Measurements from ENCODE around the gene SPATA32.

The SPATA32 gene

DNA sequence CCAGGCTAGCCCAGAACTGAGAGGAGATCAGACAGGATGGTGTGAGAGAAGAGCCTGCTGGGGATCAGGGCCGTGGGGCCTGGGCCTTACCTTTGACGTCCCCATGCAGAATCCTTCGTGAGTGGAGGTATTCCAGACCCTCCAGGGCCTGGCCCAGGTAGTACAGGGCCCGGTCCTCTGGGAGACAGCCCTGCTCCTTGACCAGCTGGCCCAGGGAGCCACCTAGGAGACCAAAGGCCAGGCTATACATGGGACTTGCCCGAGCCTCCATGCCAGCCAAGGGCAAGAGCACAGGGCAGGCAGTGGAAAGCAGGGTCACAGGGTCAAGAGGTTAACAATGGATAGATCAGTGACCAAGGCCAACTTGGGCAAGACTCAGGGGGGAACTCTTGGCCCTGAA, 12.1 kb upstream of the SPATA32 start:
- Histone ChIP-seq H3K4me3 (ENCODE audit: low read length) (no peak overlapping the region), H3K9me2 (replicated peaks; ENCODE audit: insufficient read depth, low read length) (no peaks in the 10 kb centered on the region), H3K36me3 (replicated peaks; ENCODE audit: insufficient read depth, low read length) (peaks cover 4% of the 10 kb centered on the region; the same call in 1 of the 2 replicates), H3K9me3 (replicated peaks; ENCODE audit: insufficient read depth, low read length) (no peaks in the 10 kb centered on the region), H3K4me2 (ENCODE audit: low read depth, low read length) (no peak overlapping the region), H2AFZ (ENCODE audit: low read length) (no peak overlapping the region), H3F3A (ENCODE audit: insufficient read depth, low read length) (peaks cover 7% of the 10 kb centered on the region; the same call in 1 of the 2 replicates), H3K4me1 (ENCODE audit: low read length) (peaks cover 5% of the 10 kb centered on the region; the same call in 1 of the 2 replicates), H3K27me3 (replicated peaks; ENCODE audit: insufficient read depth, low read length) (no peaks in the 10 kb centered on the region), H3K27ac (ENCODE audit: low read length) (no peak overlapping the region), H3K9ac (ENCODE audit: low read length) (no peak overlapping the region), H4K20me1 (ENCODE audit: insufficient read depth, low read length) (no peaks in the 10 kb centered on the region), H3K79me2 (ENCODE audit: low read length) (no peaks in the 10 kb centered on the region)
- no peak for DNase-seq
- TF ChIP-seq, protein P1, sequence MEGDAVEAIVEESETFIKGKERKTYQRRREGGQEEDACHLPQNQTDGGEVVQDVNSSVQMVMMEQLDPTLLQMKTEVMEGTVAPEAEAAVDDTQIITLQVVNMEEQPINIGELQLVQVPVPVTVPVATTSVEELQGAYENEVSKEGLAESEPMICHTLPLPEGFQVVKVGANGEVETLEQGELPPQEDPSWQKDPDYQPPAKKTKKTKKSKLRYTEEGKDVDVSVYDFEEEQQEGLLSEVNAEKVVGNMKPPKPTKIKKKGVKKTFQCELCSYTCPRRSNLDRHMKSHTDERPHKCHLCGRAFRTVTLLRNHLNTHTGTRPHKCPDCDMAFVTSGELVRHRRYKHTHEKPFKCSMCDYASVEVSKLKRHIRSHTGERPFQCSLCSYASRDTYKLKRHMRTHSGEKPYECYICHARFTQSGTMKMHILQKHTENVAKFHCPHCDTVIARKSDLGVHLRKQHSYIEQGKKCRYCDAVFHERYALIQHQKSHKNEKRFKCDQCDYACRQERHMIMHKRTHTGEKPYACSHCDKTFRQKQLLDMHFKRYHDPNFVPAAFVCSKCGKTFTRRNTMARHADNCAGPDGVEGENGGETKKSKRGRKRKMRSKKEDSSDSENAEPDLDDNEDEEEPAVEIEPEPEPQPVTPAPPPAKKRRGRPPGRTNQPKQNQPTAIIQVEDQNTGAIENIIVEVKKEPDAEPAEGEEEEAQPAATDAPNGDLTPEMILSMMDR (IDR thresholded peaks at IDR 0.05; ENCODE audit: low read length), result no peak
- TF ChIP-seq EZH2 (optimal IDR thresholded peaks at IDR 0.05; ENCODE audit: low read depth, low read length) (no peak), EZH2phosphoT487 (IDR thresholded peaks at IDR 0.05; ENCODE audit: low read length) (no peak)

DNA sequence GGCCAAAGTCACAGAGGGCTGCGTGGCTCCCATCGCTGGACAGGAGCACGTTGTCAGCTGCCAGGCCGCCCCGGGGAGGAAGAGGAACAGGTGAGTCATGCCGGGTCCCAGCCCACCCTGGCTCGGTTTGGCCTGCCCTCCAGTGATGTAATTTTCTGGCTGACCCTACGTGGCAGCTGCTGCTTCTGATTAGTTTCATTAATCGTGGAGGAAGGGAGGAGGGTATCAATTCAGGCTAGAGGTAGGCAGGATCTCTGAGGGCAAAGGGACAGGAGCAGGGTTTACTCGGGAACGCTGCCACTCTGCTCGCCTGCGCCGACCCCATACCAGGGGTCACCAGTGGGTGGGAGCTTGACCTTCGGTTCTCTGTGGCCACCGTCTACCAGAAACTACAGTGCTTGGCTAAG, 11.7 kb upstream of the SPATA32 start:
- H4K20me1 ChIP-seq (ENCODE audit: insufficient read depth, low read length), result no peaks in the 10 kb centered on the region
- H3K9ac ChIP-seq (ENCODE audit: low read length), result no peak overlapping the region
- H3K79me2 ChIP-seq (ENCODE audit: low read length), result no peaks in the 10 kb centered on the region
- H3K9me2 ChIP-seq (replicated peaks; ENCODE audit: insufficient read depth, low read length), result no peaks in the 10 kb centered on the region
- TF ChIP-seq, protein P1 (IDR thresholded peaks at IDR 0.05; ENCODE audit: low read length), result no peak
- TF ChIP-seq EZH2 (optimal IDR thresholded peaks at IDR 0.05; ENCODE audit: low read depth, low read length) (no peak), EZH2phosphoT487 (IDR thresholded peaks at IDR 0.05; ENCODE audit: low read length) (no peak)
- H3K4me1 ChIP-seq (ENCODE audit: low read length), result peaks cover 5% of the 10 kb centered on the region; the same call in 1 of the 2 replicates
- H3K27ac ChIP-seq (ENCODE audit: low read length), result no peak overlapping the region
- no peak overlapping the region for H3K4me3 ChIP-seq (ENCODE audit: low read length)
- peaks cover 7% of the 10 kb centered on the region; the same call in 1 of the 2 replicates for H3F3A ChIP-seq (ENCODE audit: insufficient read depth, low read length)
- DNase-seq, result no peak
- no peaks in the 10 kb centered on the region for H3K27me3 ChIP-seq (replicated peaks; ENCODE audit: insufficient read depth, low read length)
- H2AFZ ChIP-seq (ENCODE audit: low read length), result no peak overlapping the region
- H3K36me3 ChIP-seq (replicated peaks; ENCODE audit: insufficient read depth, low read length), result peaks cover 4% of the 10 kb centered on the region; the same call in 1 of the 2 replicates
- no peak overlapping the region for H3K4me2 ChIP-seq (ENCODE audit: low read depth, low read length)
- no peaks in the 10 kb centered on the region for H3K9me3 ChIP-seq (replicated peaks; ENCODE audit: insufficient read depth, low read length)

DNA sequence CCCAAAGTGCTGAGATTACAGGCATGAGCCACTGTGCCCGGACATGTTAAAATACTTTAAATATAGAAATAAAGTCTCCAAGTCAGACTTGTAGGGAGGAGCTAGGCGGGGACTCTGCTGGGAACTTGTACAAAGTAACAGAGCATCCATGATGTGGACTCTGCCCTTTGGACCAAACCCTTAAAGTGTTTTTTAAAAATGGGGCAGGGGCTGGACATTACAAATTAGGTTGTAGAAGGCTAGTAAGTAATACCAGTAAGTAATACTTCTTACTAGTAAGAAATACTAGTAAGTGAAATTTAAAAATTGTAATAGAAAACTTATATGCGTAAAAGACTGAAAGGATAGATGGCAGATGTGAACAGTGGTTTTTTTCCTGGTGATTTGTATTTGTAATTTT, 9.7 kb upstream of the SPATA32 start:
- peaks cover 4% of the 10 kb centered on the region; the same call in 1 of the 2 replicates for H3K36me3 ChIP-seq (replicated peaks; ENCODE audit: insufficient read depth, low read length)

More for the DNA sequence above, 9.7 kb upstream of the SPATA32 start:
- Histone ChIP-seq H3K27me3 (replicated peaks; ENCODE audit: insufficient read depth, low read length) (no peaks in the 10 kb centered on the region), H3K4me2 (ENCODE audit: low read depth, low read length) (no peak overlapping the region), H3K4me3 (ENCODE audit: low read length) (no peak overlapping the region), H3K9me3 (replicated peaks; ENCODE audit: insufficient read depth, low read length) (no peaks in the 10 kb centered on the region), H3F3A (ENCODE audit: insufficient read depth, low read length) (no peaks in the 10 kb centered on the region), H3K9me2 (replicated peaks; ENCODE audit: insufficient read depth, low read length) (no peaks in the 10 kb centered on the region), H3K4me1 (ENCODE audit: low read length) (no peaks in the 10 kb centered on the region), H4K20me1 (ENCODE audit: insufficient read depth, low read length) (no peaks in the 10 kb centered on the region), H3K9ac (ENCODE audit: low read length) (no peak overlapping the region), H2AFZ (ENCODE audit: low read length) (no peak overlapping the region), H3K79me2 (ENCODE audit: low read length) (no peaks in the 10 kb centered on the region), H3K27ac (ENCODE audit: low read length) (no peak overlapping the region)
- no peak for DNase-seq
- TF ChIP-seq EZH2 (optimal IDR thresholded peaks at IDR 0.05; ENCODE audit: low read depth, low read length) (no peak), EZH2phosphoT487 (IDR thresholded peaks at IDR 0.05; ENCODE audit: low read length) (no peak)
- TF ChIP-seq, protein P1 (IDR thresholded peaks at IDR 0.05; ENCODE audit: low read length), result no peak
